Progenitor cell of endocrine pancreas (in vitro differentiated cells): ENCODE data around the gene ELAVL4. TPM values are rescaled to one million over a fixed set of nuclear protein-coding genes. Genes with fewer than 3 reads are reported as not detected.

Source experiments
- DNase-seq: peaks from one replicate; pipeline ENCODE4 v3.0.0; 2021; ENCODE audit warnings: low spot score; ENCODE audit not compliant: unreplicated experiment
- H3K27ac Mint-ChIP-seq: 2 replicates; pipeline ENCODE4 v1.8.0; 2021; ENCODE audit warnings: mild to moderate bottlenecking, moderate library complexity, mixed read lengths
- H3K27me3 Mint-ChIP-seq: 2 replicates; pipeline ENCODE4 v1.8.0; 2021; ENCODE audit warnings: mixed read lengths
- H3K36me3 Mint-ChIP-seq: 2 replicates; pipeline ENCODE4 v1.8.0; 2022; ENCODE audit warnings: mixed read lengths; ENCODE audit not compliant: insufficient read depth
- H3K4me1 Mint-ChIP-seq: 2 replicates; pipeline ENCODE4 v1.8.0; 2021; ENCODE audit warnings: low read depth, mixed read lengths
- H3K4me3 Mint-ChIP-seq: 2 replicates; pipeline ENCODE4 v1.8.0; 2021; ENCODE audit warnings: low read depth, mild to moderate bottlenecking, moderate library complexity, mixed read lengths
- H3K9me3 Mint-ChIP-seq: 2 replicates; pipeline ENCODE4 v1.8.0; 2021; ENCODE audit warnings: low read depth, mixed read lengths
- CTCF ChIP-seq: fragments of 200-600 bp; sonication (generic); IDR thresholded peaks from one replicate; pipeline ENCODE4 v1.5.0; 2021; ENCODE audit warnings: antibody characterized with exemption, mild to moderate bottlenecking; ENCODE audit not compliant: unreplicated experiment
- total RNA-seq: library from RNA; stranded (reverse); gene quantifications from 2 replicates; pipeline ENCODE4 v1.2.1, GENCODE V29; 2021

ELAVL4 gene
- total RNA-seq, 1 donor from 2014 or later, result 3.6 TPM

- no peaks in the 10 kb centered on the region for H3K4me1 Mint-ChIP-seq
- DNase-seq, result no peak
- H3K36me3 Mint-ChIP-seq, result no peaks in the 10 kb centered on the region
- peaks cover 3% of the 10 kb centered on the region for H3K9me3 Mint-ChIP-seq
- no peak overlapping the region for H3K27ac Mint-ChIP-seq
- H3K4me3 Mint-ChIP-seq, result no peak overlapping the region
- H3K27me3 Mint-ChIP-seq, result no peaks in the 10 kb centered on the region
- peak; percentile 36 for TF ChIP-seq CTCF
These were observed 27.7 kb upstream of the ELAVL4 start for GRCh38 chr1:50080904-50081586.

GRCh38 chr1:50084389-50084788 lies 24.3 kb upstream of the ELAVL4 start:
- H3K4me3 Mint-ChIP-seq, result no peak overlapping the region
- no peaks in the 10 kb centered on the region for H3K9me3 Mint-ChIP-seq
- H3K27ac Mint-ChIP-seq, result no peak overlapping the region
- no peaks in the 10 kb centered on the region for H3K36me3 Mint-ChIP-seq
- H3K27me3 Mint-ChIP-seq, result no peaks in the 10 kb centered on the region
- H3K4me1 Mint-ChIP-seq, result no peaks in the 10 kb centered on the region
- no peak for TF ChIP-seq CTCF
- DNase-seq, result no peak

- H3K36me3 Mint-ChIP-seq, result no peaks in the 10 kb centered on the region
- no peaks in the 10 kb centered on the region for H3K27me3 Mint-ChIP-seq
- H3K4me3 Mint-ChIP-seq, result no peak overlapping the region
- no peak for TF ChIP-seq CTCF
- H3K9me3 Mint-ChIP-seq, result peaks cover 2% of the 10 kb centered on the region
- no peak for DNase-seq
- H3K4me1 Mint-ChIP-seq, result no peaks in the 10 kb centered on the region
- H3K27ac Mint-ChIP-seq, result no peak overlapping the region
These were observed 17.7 kb upstream of the ELAVL4 start for GRCh38 chr1:50091068-50091467.

GRCh38 chr1:50095716-50096115 lies 13.0 kb upstream of the ELAVL4 start:
- Mint-ChIP-seq H3K36me3 (no peaks in the 10 kb centered on the region), H3K9me3 (peaks cover 2% of the 10 kb centered on the region), H3K27ac (no peak overlapping the region), H3K4me1 (no peaks in the 10 kb centered on the region), H3K4me3 (no peak overlapping the region), H3K27me3 (no peaks in the 10 kb centered on the region)
- DNase-seq, result no peak
- TF ChIP-seq CTCF, result no peak

- H3K27me3 Mint-ChIP-seq, result no peaks in the 10 kb centered on the region
- peaks cover 2% of the 10 kb centered on the region for H3K9me3 Mint-ChIP-seq
- H3K36me3 Mint-ChIP-seq, result no peaks in the 10 kb centered on the region
- DNase-seq, result no peak
- H3K4me3 Mint-ChIP-seq, result no peak overlapping the region
- H3K27ac Mint-ChIP-seq, result no peak overlapping the region
- no peak for TF ChIP-seq CTCF
- no peaks in the 10 kb centered on the region for H3K4me1 Mint-ChIP-seq
These were observed 11.6 kb upstream of the ELAVL4 start for GRCh38 chr1:50097021-50097679.
